Hepatocyte (in vitro differentiated cells): Measurements from ENCODE around the gene EPC2. TPM values are rescaled to one million over a fixed set of nuclear protein-coding genes. Genes with fewer than 3 reads are reported as not detected.
"Not testable (repeated sequence)": the region's sequence is repeated elsewhere in the genome, so short reads cannot be mapped to it uniquely, and the experiment has no call there.

Experiments
- DNase-seq: peaks from one replicate; pipeline ENCODE4 v3.0.0-alpha.2; 2016; ENCODE audit warnings: low spot score
- H2AFZ ChIP-seq: fragments of 200-600 bp; sonication (generic); 2 replicates; pipeline ENCODE4 v1.6.0; 2016; ENCODE audit warnings: antibody characterized with exemption, mild to moderate bottlenecking
- H3K27ac ChIP-seq: fragments of 200-600 bp; sonication (generic); 2 replicates; pipeline ENCODE4 v1.5.1; 2016; ENCODE audit warnings: mild to moderate bottlenecking
- H3K27me3 ChIP-seq: fragments of 200-600 bp; sonication (generic); 2 replicates; pipeline ENCODE4 v1.6.1; 2016
- H3K36me3 ChIP-seq: fragments of 200-600 bp; sonication (generic); replicated peaks from 2 replicates; pipeline ENCODE4 v1.5.1; 2016; ENCODE audit warnings: low read depth; ENCODE audit not compliant: insufficient read depth
- H3K4me1 ChIP-seq: fragments of 200-600 bp; sonication (generic); 2 replicates; pipeline ENCODE4 v1.5.1; 2016; ENCODE audit warnings: mild to moderate bottlenecking, moderate library complexity; ENCODE audit not compliant: insufficient read depth
- H3K4me2 ChIP-seq: fragments of 200-600 bp; sonication (generic); 2 replicates; pipeline ENCODE4 v1.6.0; 2016
- H3K4me3 ChIP-seq: fragments of 200-600 bp; sonication (generic); 2 replicates; pipeline ENCODE4 v1.5.1; 2016; ENCODE audit warnings: mild to moderate bottlenecking
- H3K79me2 ChIP-seq: fragments of 200-600 bp; sonication (generic); 2 replicates; pipeline ENCODE4 v1.6.0; 2017; ENCODE audit warnings: mild to moderate bottlenecking
- H3K9me2 ChIP-seq: fragments of 200-600 bp; sonication (generic); replicated peaks from 2 replicates; pipeline ENCODE4 v1.6.0; 2017; ENCODE audit warnings: mild to moderate bottlenecking; ENCODE audit not compliant: insufficient read depth
- H3K9me3 ChIP-seq: fragments of 200-600 bp; sonication (generic); 2 replicates; pipeline ENCODE4 v1.5.1; 2016; ENCODE audit warnings: low read depth, mild to moderate bottlenecking
- H4K20me1 ChIP-seq: fragments of 200-600 bp; sonication (generic); 2 replicates; pipeline ENCODE4 v1.6.0; 2016; ENCODE audit warnings: mild to moderate bottlenecking; ENCODE audit not compliant: insufficient read depth, poor library complexity, severe bottlenecking
- EZH2 ChIP-seq: fragments of 200-600 bp; sonication (generic); IDR thresholded peaks from 2 replicates; pipeline ENCODE4 v1.6.1; 2016; ENCODE audit warnings: antibody characterized with exemption, mild to moderate bottlenecking, borderline replicate concordance
- EZH2phosphoT487 ChIP-seq: fragments of 200-600 bp; sonication (generic); IDR thresholded peaks from one replicate; pipeline ENCODE4 v1.6.1; 2018; ENCODE audit warnings: antibody characterized with exemption, mild to moderate bottlenecking, low read depth, moderate library complexity; ENCODE audit not compliant: unreplicated experiment, severe bottlenecking
- WGBS: methylation state at CpG from one replicate; pipeline ENCODE4 v1.1.6; 2016; ENCODE audit warnings: low lambda C conversion rate; ENCODE audit errors: missing lambda C conversion rate; 5-methylcytosine and 5-hydroxymethylcytosine counted together
- polyA plus RNA-seq: library from polyadenylated mRNA; unstranded; fragments of >200 nt; fragmentation: Nextera tagmentation; extraction: Ambion mirVana; gene quantifications from 2 replicates; pipeline ENCODE4 v1.2.1, GENCODE V29; 2016
- total RNA-seq: library from RNA; depleted of rRNA; stranded (reverse); fragments of >200 nt; gene quantifications from 2 replicates; pipeline ENCODE4 v1.2.3, GENCODE V29; 2014
- TF ChIP-seq, protein P1 (sequence below): fragments of 200-600 bp; sonication (generic); IDR thresholded peaks from 2 replicates; pipeline ENCODE4 v1.5.1; 2016; ENCODE audit warnings: antibody characterized with exemption, mild to moderate bottlenecking; ENCODE audit not compliant: poor library complexity

EPC2 gene
- total and polyA plus RNA-seq, 2 experiments from 2014 or later, result 2.6 to 37.8 TPM

- no peaks in the 10 kb centered on the region for H3K9me2 ChIP-seq
- no peak for DNase-seq
- H3K4me2 ChIP-seq, result no peak overlapping the region
- no peaks in the 10 kb centered on the region for H3K36me3 ChIP-seq
- peaks cover 86% of the 10 kb centered on the region for H4K20me1 ChIP-seq
- no peak overlapping the region for H3K4me3 ChIP-seq
- peaks cover 100% of the 10 kb centered on the region for H3K79me2 ChIP-seq
- H3K9me3 ChIP-seq, result no peaks in the 10 kb centered on the region
- no peaks in the 10 kb centered on the region for H3K4me1 ChIP-seq
- no peak overlapping the region for H2AFZ ChIP-seq
- no peak overlapping the region for H3K27ac ChIP-seq
- TF ChIP-seq EZH2phosphoT487 (no peak), EZH2 (no peak)
- TF ChIP-seq, protein P1, sequence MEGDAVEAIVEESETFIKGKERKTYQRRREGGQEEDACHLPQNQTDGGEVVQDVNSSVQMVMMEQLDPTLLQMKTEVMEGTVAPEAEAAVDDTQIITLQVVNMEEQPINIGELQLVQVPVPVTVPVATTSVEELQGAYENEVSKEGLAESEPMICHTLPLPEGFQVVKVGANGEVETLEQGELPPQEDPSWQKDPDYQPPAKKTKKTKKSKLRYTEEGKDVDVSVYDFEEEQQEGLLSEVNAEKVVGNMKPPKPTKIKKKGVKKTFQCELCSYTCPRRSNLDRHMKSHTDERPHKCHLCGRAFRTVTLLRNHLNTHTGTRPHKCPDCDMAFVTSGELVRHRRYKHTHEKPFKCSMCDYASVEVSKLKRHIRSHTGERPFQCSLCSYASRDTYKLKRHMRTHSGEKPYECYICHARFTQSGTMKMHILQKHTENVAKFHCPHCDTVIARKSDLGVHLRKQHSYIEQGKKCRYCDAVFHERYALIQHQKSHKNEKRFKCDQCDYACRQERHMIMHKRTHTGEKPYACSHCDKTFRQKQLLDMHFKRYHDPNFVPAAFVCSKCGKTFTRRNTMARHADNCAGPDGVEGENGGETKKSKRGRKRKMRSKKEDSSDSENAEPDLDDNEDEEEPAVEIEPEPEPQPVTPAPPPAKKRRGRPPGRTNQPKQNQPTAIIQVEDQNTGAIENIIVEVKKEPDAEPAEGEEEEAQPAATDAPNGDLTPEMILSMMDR, result no peak
- WGBS, result 63% methylated on average over 4 of the region's 4 CpGs
- no peaks in the 10 kb centered on the region for H3K27me3 ChIP-seq
Observed at GRCh38 chr2:148675708-148676107, 31.2 kb downstream of the EPC2 start.

- not testable (repeated sequence) for H3K36me3 ChIP-seq, H2AFZ ChIP-seq, H3K4me3 ChIP-seq, H3K4me2 ChIP-seq, H3K9me2 ChIP-seq, H3K4me1 ChIP-seq, H3K27ac ChIP-seq, H3K9me3 ChIP-seq, DNase-seq, H3K27me3 ChIP-seq
- Histone ChIP-seq H4K20me1 (peaks cover 80% of the 10 kb centered on the region), H3K79me2 (peaks cover 100% of the 10 kb centered on the region)
- WGBS, result 93% methylated on average over 31 of the region's 31 CpGs
Observed at GRCh38 chr2:148678302-148679179, 34.0 kb downstream of the EPC2 start.

DNA sequence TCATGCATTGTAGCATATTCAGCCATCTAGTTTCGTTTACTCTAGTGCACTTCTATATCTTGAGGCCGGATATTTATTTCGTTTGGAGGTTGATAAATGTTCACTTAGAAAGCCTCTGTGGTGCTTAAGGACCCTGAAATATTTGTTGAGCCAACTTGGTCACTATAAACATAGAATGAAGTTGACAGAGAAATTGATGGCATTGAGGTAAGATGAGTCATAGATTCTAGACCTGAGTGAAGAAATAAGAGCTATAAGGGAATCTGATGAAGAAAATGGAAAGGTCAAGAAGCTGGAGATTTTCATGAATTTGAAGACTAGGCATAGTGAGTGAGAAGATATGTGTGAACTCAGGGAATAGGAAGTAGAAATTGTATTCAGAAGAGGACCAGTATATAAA, 35.9 kb downstream of the EPC2 start:
- H4K20me1 ChIP-seq, result peaks cover 80% of the 10 kb centered on the region
- 84% methylated on average over 3 of the region's 3 CpGs for WGBS

DNA sequence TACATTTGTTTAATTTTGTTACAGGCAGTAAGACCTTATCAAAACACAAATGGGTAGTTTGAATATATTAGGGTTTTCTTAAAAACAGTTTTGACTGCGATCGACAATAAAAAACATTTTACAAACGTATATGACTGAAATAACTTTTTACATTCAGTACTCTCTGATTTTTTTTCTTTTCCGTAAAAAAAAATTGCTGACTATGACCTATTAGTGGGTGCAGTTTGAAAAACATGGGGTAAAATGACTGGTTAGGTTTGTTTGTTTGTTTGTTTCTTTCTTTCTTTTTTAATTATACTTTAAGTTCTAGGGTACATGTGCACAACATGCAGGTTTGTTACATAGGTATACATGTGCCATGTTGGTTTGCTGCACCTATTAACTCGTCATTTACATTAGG, 36.9 kb downstream of the EPC2 start:
- peaks cover 100% of the 10 kb centered on the region for H3K79me2 ChIP-seq
- WGBS, result 90% methylated on average over 5 of the region's 5 CpGs
- no peak for DNase-seq

More for the DNA sequence above, 35.9 kb downstream of the EPC2 start:
- H3K79me2 ChIP-seq, result peaks cover 100% of the 10 kb centered on the region
- no peaks in the 10 kb centered on the region for H3K4me1 ChIP-seq
- no peaks in the 10 kb centered on the region for H3K9me3 ChIP-seq
- no peak for DNase-seq
- no peaks in the 10 kb centered on the region for H3K27me3 ChIP-seq
- no peak overlapping the region for H3K4me3 ChIP-seq
- H3K9me2 ChIP-seq, result no peaks in the 10 kb centered on the region
- TF ChIP-seq EZH2 (no peak), EZH2phosphoT487 (no peak)
- TF ChIP-seq, protein P1, result no peak
- H2AFZ ChIP-seq, result no peak overlapping the region
- H3K4me2 ChIP-seq, result no peak overlapping the region
- H3K36me3 ChIP-seq, result no peaks in the 10 kb centered on the region
- H3K27ac ChIP-seq, result no peak overlapping the region

GRCh38 chr2:148681862-148682261, 37.3 kb downstream of the EPC2 start:
- not testable (repeated sequence) for H3K9me3 ChIP-seq, H3K4me3 ChIP-seq, H3K4me2 ChIP-seq, H3K4me1 ChIP-seq, H3K36me3 ChIP-seq, H3K27me3 ChIP-seq, H3K9me2 ChIP-seq, DNase-seq, H3K27ac ChIP-seq, H2AFZ ChIP-seq
- Histone ChIP-seq H3K79me2 (peaks cover 100% of the 10 kb centered on the region), H4K20me1 (peaks cover 81% of the 10 kb centered on the region)
- 92% methylated on average over 6 of the region's 6 CpGs for WGBS

More for the DNA sequence above, 36.9 kb downstream of the EPC2 start:
- H3K9me2 ChIP-seq, result no peaks in the 10 kb centered on the region
- H3K27me3 ChIP-seq, result no peaks in the 10 kb centered on the region
- no peaks in the 10 kb centered on the region for H3K4me1 ChIP-seq
- H3K9me3 ChIP-seq, result no peaks in the 10 kb centered on the region
- TF ChIP-seq, protein P1, result no peak
- TF ChIP-seq EZH2 (no peak), EZH2phosphoT487 (no peak)
- H3K4me3 ChIP-seq, result no peak overlapping the region
- H4K20me1 ChIP-seq, result peaks cover 81% of the 10 kb centered on the region
- no peak overlapping the region for H3K4me2 ChIP-seq
- no peak overlapping the region for H2AFZ ChIP-seq
- no peak overlapping the region for H3K27ac ChIP-seq
- H3K36me3 ChIP-seq, result no peaks in the 10 kb centered on the region
